Measurements from ENCODE around the gene STUB1. TPM values are rescaled to one million over a fixed set of nuclear protein-coding genes. Genes with fewer than 3 reads are reported as not detected.

The STUB1 gene
- total RNA-seq, 2 donors from 2014 or later, result 95.0 to 172 TPM

- H3K9me3 Mint-ChIP-seq, result no peaks in the 10 kb centered on the region
- DNase-seq (ENCODE audit: low spot score) (peak; percentile 95), ATAC-seq (peak; percentile 93 to 96)
- H3K27ac Mint-ChIP-seq, result peak within 1 kb of the TSS; percentile 28 to 61
- H3K4me3 Mint-ChIP-seq, result peak within 1 kb of the TSS; percentile 67
- H3K36me3 Mint-ChIP-seq, result no peaks in the 10 kb centered on the region
- peaks cover 5% of the 10 kb centered on the region in 2 donors for H3K4me1 Mint-ChIP-seq (ENCODE audit: low read depth in 2 of 2)
- H3K27me3 Mint-ChIP-seq, result no peaks in the 10 kb centered on the region
Observed at GRCh38 chr16:648781-649589, 31.2 kb upstream of the STUB1 start, which contains the start of gene WDR90. TSS of gene WDR90 (plus strand) at chr16:649365. CDS start at chr16:649417, 52 bp downstream.

GRCh38 chr16:649631-650030 lies 30.6 kb upstream of the STUB1 start:
- H3K36me3 Mint-ChIP-seq, result no peaks in the 10 kb centered on the region
- ATAC-seq (peak; percentile 25 to 52), DNase-seq (ENCODE audit: low spot score) (no peak)
- H3K9me3 Mint-ChIP-seq, result no peaks in the 10 kb centered on the region
- peak overlapping the region; percentile 60 for H3K4me3 Mint-ChIP-seq
- no peaks in the 10 kb centered on the region for H3K27me3 Mint-ChIP-seq
- H3K4me1 Mint-ChIP-seq (ENCODE audit: low read depth in 2 of 2), result peaks cover 2 to 5% of the 10 kb centered on the region in 2 donors
- H3K27ac Mint-ChIP-seq, result no peak overlapping the region

GRCh38 chr16:651844-652243 lies 28.4 kb upstream of the STUB1 start:
- DNase-seq (ENCODE audit: low spot score) (no peak), ATAC-seq (no peak)
- Mint-ChIP-seq H3K9me3 (no peaks in the 10 kb centered on the region), H3K36me3 (no peaks in the 10 kb centered on the region), H3K27me3 (no peaks in the 10 kb centered on the region), H3K27ac (no peak overlapping the region), H3K4me3 (no peak overlapping the region), H3K4me1 (ENCODE audit: low read depth in 2 of 2) (peaks cover 0 to 2% of the 10 kb centered on the region in 2 donors)

DNA sequence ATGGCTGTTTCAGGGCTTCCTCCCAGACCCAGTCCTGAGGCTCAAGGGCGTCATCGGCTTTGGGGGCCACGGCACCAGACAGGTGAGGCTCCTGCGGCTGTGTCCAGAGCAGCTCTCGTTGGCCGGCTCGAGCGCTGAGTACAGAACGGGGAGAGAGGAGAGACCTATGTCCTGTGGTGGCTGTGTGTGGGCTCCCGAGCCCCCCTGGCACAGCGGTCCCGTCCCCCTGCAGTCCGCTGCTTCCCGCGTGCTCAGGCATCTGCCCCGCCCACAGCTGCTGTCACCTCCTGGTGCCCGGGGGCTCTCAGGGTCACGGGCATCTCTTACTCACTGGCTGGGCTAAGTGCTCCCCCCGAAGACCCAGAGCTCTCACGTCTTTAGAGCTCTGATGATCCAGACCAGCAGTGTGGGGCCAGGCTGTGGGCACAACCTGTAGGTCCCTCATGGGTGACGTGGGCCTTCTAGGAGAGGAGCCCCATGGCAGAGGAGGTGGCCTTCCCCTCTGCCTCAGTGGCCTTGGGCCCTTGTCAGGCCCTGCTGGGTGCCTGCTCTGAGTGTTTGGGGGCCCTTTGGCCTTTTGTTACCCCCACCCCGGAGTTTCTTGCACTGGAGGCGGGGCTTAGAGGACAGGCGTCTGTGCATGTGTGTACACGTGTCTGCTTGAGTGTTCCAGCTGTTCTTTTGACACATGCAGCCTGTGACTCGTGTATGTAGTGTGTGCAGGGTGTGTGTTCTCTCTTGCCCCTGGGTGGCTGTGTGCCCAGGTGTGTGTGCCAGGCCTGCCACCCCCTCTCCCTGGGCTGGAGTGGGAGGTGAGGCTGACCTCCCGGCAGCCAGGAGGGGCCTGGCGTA lies 27.5 kb upstream of the STUB1 start:
- H3K36me3 Mint-ChIP-seq, result no peaks in the 10 kb centered on the region
- no peaks in the 10 kb centered on the region for H3K27me3 Mint-ChIP-seq
- no peaks in the 10 kb centered on the region for H3K9me3 Mint-ChIP-seq
- ATAC-seq, result no peak
- no peak overlapping the region for H3K4me3 Mint-ChIP-seq
- peaks cover 0 to 2% of the 10 kb centered on the region in 2 donors for H3K4me1 Mint-ChIP-seq (ENCODE audit: low read depth in 2 of 2)
- DNase-seq (ENCODE audit: low spot score), result no peak
- no peak overlapping the region for H3K27ac Mint-ChIP-seq

GRCh38 chr16:654034-654433 lies 26.2 kb upstream of the STUB1 start:
- DNase-seq (ENCODE audit: low spot score) (no peak), ATAC-seq (no peak)
- Mint-ChIP-seq H3K36me3 (no peaks in the 10 kb centered on the region), H3K27me3 (no peaks in the 10 kb centered on the region), H3K4me3 (no peak overlapping the region), H3K4me1 (ENCODE audit: low read depth in 2 of 2) (peaks cover 0 to 2% of the 10 kb centered on the region in 2 donors), H3K9me3 (no peaks in the 10 kb centered on the region), H3K27ac (no peak overlapping the region)

GRCh38 chr16:657487-657886 lies 22.7 kb upstream of the STUB1 start:
- Mint-ChIP-seq H3K36me3 (no peaks in the 10 kb centered on the region), H3K4me1 (ENCODE audit: low read depth in 2 of 2) (peaks cover 6 to 8% of the 10 kb centered on the region in 2 donors), H3K9me3 (no peaks in the 10 kb centered on the region), H3K27ac (no peak overlapping the region), H3K27me3 (no peaks in the 10 kb centered on the region), H3K4me3 (no peak overlapping the region)
- DNase-seq (ENCODE audit: low spot score) (no peak), ATAC-seq (no peak)

DNA sequence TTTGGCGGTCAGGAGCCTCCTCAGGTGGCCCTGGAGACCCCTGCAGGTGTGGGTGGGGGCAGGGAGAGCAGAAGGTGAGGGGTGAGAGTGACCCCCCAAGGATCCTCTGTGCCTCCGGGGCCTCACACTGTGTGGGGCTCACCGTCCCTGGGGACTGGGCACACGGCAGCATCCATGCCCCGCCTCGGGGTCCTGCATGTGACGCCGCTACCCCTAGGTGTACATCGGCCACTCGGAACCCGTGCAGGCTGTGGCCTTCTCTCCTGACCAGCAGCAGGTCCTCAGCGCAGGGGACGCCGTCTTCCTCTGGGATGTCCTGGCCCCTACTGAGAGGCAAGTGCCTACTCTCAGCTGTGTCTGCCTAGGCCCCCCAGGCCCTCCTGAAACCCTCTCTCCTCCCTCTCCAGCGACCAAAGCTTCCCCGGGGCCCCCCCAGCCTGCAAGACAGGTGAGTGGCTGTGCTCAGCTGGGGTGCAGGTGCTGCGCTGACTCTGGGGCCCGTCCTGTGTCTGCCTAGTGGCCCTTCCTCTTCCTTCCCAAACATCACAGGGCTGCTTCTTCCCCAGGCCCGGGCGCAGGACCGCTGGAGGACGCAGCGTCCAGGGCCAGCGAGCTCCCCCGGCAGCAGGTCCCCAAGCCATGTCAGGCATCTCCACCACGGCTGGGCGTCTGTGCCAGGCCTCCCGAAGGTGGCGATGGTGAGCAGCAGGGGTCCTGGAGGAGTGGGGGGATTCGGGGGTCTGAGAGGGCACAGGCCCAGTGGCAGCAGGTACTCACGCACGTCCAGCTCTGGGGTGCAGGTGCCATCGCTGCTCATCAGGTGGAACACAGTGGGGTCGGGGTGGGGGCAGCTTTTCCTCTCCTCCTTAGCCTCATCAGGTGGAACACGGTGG lies 21.3 kb upstream of the STUB1 start:
- Mint-ChIP-seq H3K4me1 (ENCODE audit: low read depth in 2 of 2) (peaks cover 6 to 8% of the 10 kb centered on the region in 2 donors), H3K9me3 (no peaks in the 10 kb centered on the region), H3K36me3 (no peaks in the 10 kb centered on the region), H3K4me3 (no peak overlapping the region), H3K27ac (no peak overlapping the region), H3K27me3 (no peaks in the 10 kb centered on the region)
- no peak for DNase-seq (ENCODE audit: low spot score)
- ATAC-seq, result no peak

DNA sequence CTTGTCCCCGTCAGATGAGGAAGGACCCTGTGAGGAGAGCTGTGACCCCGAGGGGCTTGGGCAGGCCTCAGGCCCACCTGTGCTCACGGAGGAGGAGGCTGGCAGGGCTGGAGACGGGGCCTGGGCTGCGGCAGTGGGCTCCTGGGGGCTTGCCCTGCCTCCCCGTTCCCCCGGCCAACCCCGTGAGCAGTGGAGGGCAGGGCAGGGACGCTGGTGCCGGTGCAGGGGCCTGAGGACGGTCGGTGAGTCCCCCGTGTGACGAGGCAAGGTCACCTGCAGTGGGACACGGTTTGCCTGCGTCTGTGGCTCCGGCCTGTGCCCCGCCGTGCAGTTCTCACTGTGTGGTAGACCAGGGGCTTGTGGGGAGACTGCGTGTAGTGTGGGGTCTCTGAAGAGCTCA lies 20.6 kb upstream of the STUB1 start:
- H3K36me3 Mint-ChIP-seq, result no peaks in the 10 kb centered on the region
- ATAC-seq (no peak), DNase-seq (ENCODE audit: low spot score) (no peak)
- no peak overlapping the region for H3K4me3 Mint-ChIP-seq
- no peaks in the 10 kb centered on the region for H3K9me3 Mint-ChIP-seq
- H3K4me1 Mint-ChIP-seq (ENCODE audit: low read depth in 2 of 2), result peaks cover 6 to 8% of the 10 kb centered on the region in 2 donors
- H3K27ac Mint-ChIP-seq, result no peak overlapping the region
- H3K27me3 Mint-ChIP-seq, result no peaks in the 10 kb centered on the region

- Mint-ChIP-seq H3K27me3 (no peaks in the 10 kb centered on the region), H3K9me3 (no peaks in the 10 kb centered on the region), H3K27ac (no peak overlapping the region), H3K36me3 (no peaks in the 10 kb centered on the region), H3K4me3 (no peak overlapping the region), H3K4me1 (ENCODE audit: low read depth in 2 of 2) (peaks cover 6 to 8% of the 10 kb centered on the region in 2 donors)
- ATAC-seq, result no peak
- DNase-seq (ENCODE audit: low spot score), result no peak
Observed at GRCh38 chr16:660132-660458, 20.1 kb upstream of the STUB1 start.

GRCh38 chr16:660459-661183 lies 19.6 kb upstream of the STUB1 start:
- Mint-ChIP-seq H3K4me3 (peak overlapping the region; percentile 15), H3K27me3 (no peaks in the 10 kb centered on the region), H3K4me1 (ENCODE audit: low read depth in 2 of 2) (peaks cover 6 to 8% of the 10 kb centered on the region in 2 donors), H3K27ac (no peak overlapping the region), H3K9me3 (no peaks in the 10 kb centered on the region), H3K36me3 (no peaks in the 10 kb centered on the region)
- ATAC-seq (peak; percentile 85 to 93), DNase-seq (ENCODE audit: low spot score) (peak; percentile 85)

GRCh38 chr16:661184-661821 lies 18.9 kb upstream of the STUB1 start:
- no peak overlapping the region for H3K27ac Mint-ChIP-seq
- no peaks in the 10 kb centered on the region for H3K27me3 Mint-ChIP-seq
- peaks cover 6 to 8% of the 10 kb centered on the region in 2 donors for H3K4me1 Mint-ChIP-seq (ENCODE audit: low read depth in 2 of 2)
- DNase-seq (ENCODE audit: low spot score) (no peak), ATAC-seq (no peak)
- no peak overlapping the region for H3K4me3 Mint-ChIP-seq
- H3K36me3 Mint-ChIP-seq, result no peaks in the 10 kb centered on the region
- H3K9me3 Mint-ChIP-seq, result no peaks in the 10 kb centered on the region

GRCh38 chr16:662095-662494 lies 18.1 kb upstream of the STUB1 start:
- DNase-seq (ENCODE audit: low spot score) (no peak), ATAC-seq (no peak)
- Mint-ChIP-seq H3K4me1 (ENCODE audit: low read depth in 2 of 2) (peaks cover 6 to 8% of the 10 kb centered on the region in 2 donors), H3K27ac (no peak overlapping the region), H3K36me3 (no peaks in the 10 kb centered on the region), H3K27me3 (no peaks in the 10 kb centered on the region), H3K9me3 (no peaks in the 10 kb centered on the region), H3K4me3 (no peak overlapping the region)

All from natural killer cell treated with Interleukin-12 subunit alpha and Interleukin-12 subunit beta and Interleukin-15 and Interleukin-18, amount 100 ng/mL, for 72 hours (primary cell).